Astrocyte (in vitro differentiated cells and primary cell): ENCODE results near the gene PI4KA. TPM values are rescaled to one million over a fixed set of nuclear protein-coding genes. Genes with fewer than 3 reads are reported as not detected.
A peak's percentile ranks its signal among the peaks of the same experiment; 100 is the strongest.

Source experiments
- DNase-seq: peaks from one replicate; pipeline ENCODE4 v3.0.0-alpha.2; 2010; ENCODE audit warnings: low read depth
- FAIRE-seq: peaks from 2 replicates; lab custom pipeline; 2011; peaks lifted over from hg19 to GRCh38; lab: Jason Lieb, UNC
- H2AFZ ChIP-seq: 2 replicates; pipeline ENCODE4 v1.6.0; 2012; ENCODE audit warnings: low read depth, low read length, inconsistent platforms
- H3K27ac ChIP-seq: 2 replicates; pipeline ENCODE4 v1.5.1; 2011; ENCODE audit warnings: low read depth, low read length, inconsistent platforms
- H3K27me3 ChIP-seq: 2 replicates; pipeline ENCODE4 v1.6.0; 2011; ENCODE audit warnings: low read length, inconsistent platforms; ENCODE audit not compliant: insufficient read depth
- H3K36me3 ChIP-seq: 2 replicates; pipeline ENCODE4 v1.5.1; 2011; ENCODE audit warnings: low read length, inconsistent platforms; ENCODE audit not compliant: insufficient read depth
- H3K4me1 ChIP-seq: 2 replicates; pipeline ENCODE4 v1.5.1; 2011; ENCODE audit warnings: low read length, inconsistent platforms; ENCODE audit not compliant: insufficient read depth
- H3K4me2 ChIP-seq: 2 replicates; pipeline ENCODE4 v1.6.0; 2012; ENCODE audit warnings: low read length, inconsistent platforms
- H3K4me3 ChIP-seq: 2 replicates; pipeline ENCODE4 v1.5.1; 2011; ENCODE audit warnings: low read depth, mild to moderate bottlenecking, low read length, inconsistent platforms; ENCODE audit not compliant: insufficient read depth
- H3K79me2 ChIP-seq: 2 replicates; pipeline ENCODE4 v1.6.0; 2012; ENCODE audit warnings: mild to moderate bottlenecking, low read length, inconsistent platforms; ENCODE audit not compliant: insufficient read depth
- H3K9ac ChIP-seq: 2 replicates; pipeline ENCODE4 v1.6.0; 2012; ENCODE audit warnings: mild to moderate bottlenecking, low read length, inconsistent platforms
- H3K9me3 ChIP-seq: 2 replicates; pipeline ENCODE4 v1.5.1; 2012; ENCODE audit warnings: low read depth, mild to moderate bottlenecking, low read length, inconsistent platforms; ENCODE audit not compliant: insufficient read depth
- H4K20me1 ChIP-seq: 2 replicates; pipeline ENCODE4 v1.6.0; 2012; ENCODE audit warnings: low read length, inconsistent platforms; ENCODE audit not compliant: insufficient read depth
- H3K27ac Mint-ChIP-seq: one replicate; pipeline ENCODE4 v1.8.0; 2021; ENCODE audit warnings: mild to moderate bottlenecking, mixed read lengths; ENCODE audit not compliant: unreplicated experiment
- H3K27me3 Mint-ChIP-seq: one replicate; pipeline ENCODE4 v1.8.0; 2021; ENCODE audit warnings: low read depth, mixed read lengths; ENCODE audit not compliant: unreplicated experiment
- H3K36me3 Mint-ChIP-seq: one replicate; pipeline ENCODE4 v1.8.0; 2021; ENCODE audit warnings: low read depth, mixed read lengths; ENCODE audit not compliant: unreplicated experiment
- H3K4me1 Mint-ChIP-seq: one replicate; pipeline ENCODE4 v1.8.0; 2021; ENCODE audit warnings: low read depth, mixed read lengths; ENCODE audit not compliant: unreplicated experiment
- H3K4me3 Mint-ChIP-seq: one replicate; pipeline ENCODE4 v1.8.0; 2021; ENCODE audit warnings: mild to moderate bottlenecking, moderate library complexity, mixed read lengths; ENCODE audit not compliant: unreplicated experiment
- H3K9me3 Mint-ChIP-seq: one replicate; pipeline ENCODE4 v1.8.0; 2021; ENCODE audit warnings: mild to moderate bottlenecking, mixed read lengths; ENCODE audit not compliant: unreplicated experiment
- CTCF ChIP-seq: IDR thresholded peaks from 2 replicates; pipeline ENCODE4 v1.5.1; 2011; ENCODE audit warnings: low read depth, mild to moderate bottlenecking, inconsistent platforms, low read length, moderate library complexity; ENCODE audit not compliant: insufficient read depth
- EZH2 ChIP-seq: IDR thresholded peaks from 2 replicates; pipeline ENCODE4 v1.6.1; 2012; ENCODE audit warnings: mild to moderate bottlenecking, low read length, inconsistent platforms; ENCODE audit not compliant: insufficient read depth
- total RNA-seq: library from RNA; stranded (reverse); gene quantifications from 2 replicates; pipeline ENCODE4 v1.2.1, GENCODE V29; 2021

PI4KA gene
- total RNA-seq, 1 donor from 2014 or later, result 35.9 TPM

GRCh38 chr22:20781272-20781990, 77.2 kb downstream of the PI4KA start:
- no peak overlapping the region for H3K4me3 ChIP-seq
- H3K9me3 ChIP-seq, result no peaks in the 10 kb centered on the region
- TF ChIP-seq EZH2, result no peak
- no peak for TF ChIP-seq CTCF
- Mint-ChIP-seq H3K36me3 (peaks cover 9% of the 10 kb centered on the region), H3K4me1 (peaks cover 10% of the 10 kb centered on the region), H3K27me3 (no peaks in the 10 kb centered on the region), H3K4me3 (no peak overlapping the region), H3K9me3 (no peaks in the 10 kb centered on the region), H3K27ac (no peak overlapping the region)
- H3K79me2 ChIP-seq, result no peaks in the 10 kb centered on the region
- no peak overlapping the region for H3K4me2 ChIP-seq
- no peak overlapping the region for H2AFZ ChIP-seq
- H3K27ac ChIP-seq, result no peak overlapping the region
- peaks cover 46% of the 10 kb centered on the region for H3K4me1 ChIP-seq
- no peaks in the 10 kb centered on the region for H3K36me3 ChIP-seq
- H4K20me1 ChIP-seq, result no peaks in the 10 kb centered on the region
- no peak for FAIRE-seq
- no peaks in the 10 kb centered on the region for H3K27me3 ChIP-seq
- H3K9ac ChIP-seq, result no peak overlapping the region
- peak; percentile 30 for DNase-seq

- H3K4me1 Mint-ChIP-seq, result peaks cover 10% of the 10 kb centered on the region
These were observed 78.8 kb downstream of the PI4KA start for GRCh38 chr22:20779818-20780158.

More at GRCh38 chr22:20779818-20780158, 78.8 kb downstream of the PI4KA start:
- FAIRE-seq (no peak), DNase-seq (peak; percentile 76)
- no peak overlapping the region for H3K9ac ChIP-seq
- H3K27ac ChIP-seq, result no peak overlapping the region
- H3K4me2 ChIP-seq, result peak overlapping the region; percentile 29
- H3K4me1 ChIP-seq, result peaks cover 46% of the 10 kb centered on the region
- Mint-ChIP-seq H3K9me3 (no peaks in the 10 kb centered on the region), H3K36me3 (peaks cover 5% of the 10 kb centered on the region), H3K27ac (no peak overlapping the region), H3K27me3 (no peaks in the 10 kb centered on the region), H3K4me3 (no peak overlapping the region)
- no peaks in the 10 kb centered on the region for H3K27me3 ChIP-seq
- H2AFZ ChIP-seq, result no peak overlapping the region
- no peaks in the 10 kb centered on the region for H3K79me2 ChIP-seq
- no peak overlapping the region for H3K4me3 ChIP-seq
- H3K36me3 ChIP-seq, result no peaks in the 10 kb centered on the region
- no peaks in the 10 kb centered on the region for H4K20me1 ChIP-seq
- TF ChIP-seq EZH2 (no peak), CTCF (no peak)
- no peaks in the 10 kb centered on the region for H3K9me3 ChIP-seq
